K562 (cell line): Measurements from ENCODE around the gene USF2. TPM values are rescaled to one million over a fixed set of nuclear protein-coding genes. Genes with fewer than 3 reads are reported as not detected.

Source experiments
- ATF3 ChIP-seq, 2 experiments: fragments of 450-650 bp in 1 of 2; sonication (generic) in 1 of 2; formaldehyde crosslinking in 1 of 2; IDR thresholded peaks in 1 of 2; conservative IDR thresholded peaks in 1 of 2; 2 replicates each; pipeline versions ENCODE4 v1.6.1 to v1.8.1; 2016 to 2023; ENCODE audit warnings: mild to moderate bottlenecking in 2 of 2, moderate library complexity in 2 of 2, inconsistent platforms in 1 of 2, missing genetic modification reagents in 1 of 2
- BRD9 ChIP-seq: fragments of 450-650 bp; IDR thresholded peaks from 2 replicates; pipeline ENCODE4 v1.6.1; 2018; ENCODE audit warnings: low read depth; ENCODE audit not compliant: partially characterized antibody
- CBX3 ChIP-seq, 2 experiments: IDR thresholded peaks; 1 replicate in 1 of 2; 2 replicates in 1 of 2; pipeline ENCODE4 v1.6.1; 2012; ENCODE audit warnings: inconsistent platforms in 2 of 2, low read length in 2 of 2, borderline replicate concordance in 1 of 2, control low read depth in 1 of 2
- CXXC5 ChIP-seq: fragments of 250-450 bp; sonication (Bioruptor Pico); IDR thresholded peaks from 2 replicates; pipeline ENCODE4 v1.8.0; 2022; ENCODE audit warnings: inconsistent platforms, mild to moderate bottlenecking, moderate library complexity
- DACH1 ChIP-seq: fragments of 450-650 bp; IDR thresholded peaks from 2 replicates; pipeline ENCODE4 v1.6.1; 2018; ENCODE audit not compliant: partially characterized antibody
- DEAF1 ChIP-seq: fragments of 450-650 bp; formaldehyde crosslinking; IDR thresholded peaks from 2 replicates; pipeline ENCODE4 v1.4.0; 2020; ENCODE audit warnings: mild to moderate bottlenecking, moderate library complexity
- E2F4 ChIP-seq: sonication (generic); formaldehyde crosslinking; IDR thresholded peaks from 2 replicates; pipeline ENCODE4 v1.8.0; 2022; ENCODE audit warnings: mild to moderate bottlenecking, low read depth, missing genetic modification reagents
- ELF4 ChIP-seq: fragments of 450-650 bp; formaldehyde crosslinking; IDR thresholded peaks from 2 replicates; pipeline ENCODE4 v1.4.0; 2022; ENCODE audit warnings: missing genetic modification characterization
- EWSR1 ChIP-seq: fragments of 450-650 bp; IDR thresholded peaks from 2 replicates; pipeline ENCODE4 v1.6.1; 2018; ENCODE audit warnings: borderline replicate concordance, mild to moderate bottlenecking, low read depth, moderate library complexity; ENCODE audit not compliant: partially characterized antibody
- HDAC1 ChIP-seq, 2 experiments: fragments of 450-650 bp; IDR thresholded peaks; 2 replicates each; pipeline ENCODE4 v1.6.1; 2016 to 2017; ENCODE audit warnings: inconsistent platforms in 1 of 2, mild to moderate bottlenecking in 1 of 2, moderate library complexity in 1 of 2
- MTA1 ChIP-seq: fragments of 450-650 bp; IDR thresholded peaks from 2 replicates; pipeline ENCODE4 v1.6.1; 2017; ENCODE audit warnings: borderline replicate concordance
- MTA2 ChIP-seq: fragments of 450-650 bp; IDR thresholded peaks from 2 replicates; pipeline ENCODE4 v1.6.1; 2016; ENCODE audit warnings: low read depth
- MTA3 ChIP-seq: fragments of 450-650 bp; formaldehyde crosslinking; IDR thresholded peaks from 2 replicates; pipeline ENCODE4 v1.6.1; 2017; ENCODE audit warnings: mild to moderate bottlenecking, borderline replicate concordance
- NFIC ChIP-seq: fragments of 450-650 bp; IDR thresholded peaks from 2 replicates; pipeline ENCODE4 v1.6.1; 2017; ENCODE audit warnings: mild to moderate bottlenecking, inconsistent platforms
- OTX1 ChIP-seq: fragments of 450-650 bp; formaldehyde crosslinking; IDR thresholded peaks from 2 replicates; pipeline ENCODE4 v1.4.0; 2022; ENCODE audit warnings: mild to moderate bottlenecking
- PHF21A ChIP-seq: fragments of 450-650 bp; IDR thresholded peaks from 2 replicates; pipeline ENCODE4 v1.6.1; 2017; ENCODE audit warnings: low read depth, borderline replicate concordance
- POLR2G ChIP-seq: fragments of 200-400 bp; formaldehyde crosslinking; IDR thresholded peaks from 2 replicates; pipeline ENCODE4 v1.6.1; 2017; ENCODE audit warnings: low read depth, mild to moderate bottlenecking, antibody characterized with exemption, low read length, moderate library complexity
- PURB ChIP-seq: sonication (generic); formaldehyde crosslinking; IDR thresholded peaks from 2 replicates; pipeline ENCODE4 v1.9.0; 2021; ENCODE audit warnings: low read depth, mild to moderate bottlenecking, missing genetic modification reagents
- SAFB ChIP-seq: fragments of 200-400 bp; formaldehyde crosslinking; IDR thresholded peaks from 2 replicates; pipeline ENCODE4 v1.6.1; 2017; ENCODE audit warnings: low read depth, low read length, borderline replicate concordance
- SIN3A ChIP-seq, 2 experiments: fragments of 150-350 bp in 1 of 2; IDR thresholded peaks; 2 replicates each; pipeline ENCODE4 v1.6.1; 2011 to 2016; ENCODE audit warnings: borderline replicate concordance in 2 of 2, low read depth in 2 of 2, low read length in 2 of 2, mild to moderate bottlenecking in 2 of 2, moderate library complexity in 2 of 2; ENCODE audit not compliant: control insufficient read depth in 1 of 2
- TGIF2 ChIP-seq: sonication (generic); formaldehyde crosslinking; IDR thresholded peaks from 2 replicates; pipeline ENCODE4 v1.8.1; 2022; ENCODE audit warnings: mild to moderate bottlenecking, missing genetic modification reagents, moderate library complexity
- polyA plus RNA-seq, 8 experiments: library from polyadenylated mRNA; depleted of rRNA in 4 of 8; stranded (reverse) in 5 of 8; unstranded in 3 of 8; fragments of >200 nt; fragmentation: Nextera tagmentation in 2 of 8; fragmentation: Illumina TruSeq in 1 of 8; extraction: Ambion mirVana in 2 of 8; extraction: Trizol in 1 of 8; gene quantifications; 2 replicates each; pipeline versions ENCODE4 v1.2.1 to v1.2.3, GENCODE V29; 2011 to 2014; ENCODE audit warnings: inconsistent platforms in 1 of 8, missing spikeins in 1 of 8
- total RNA-seq, 7 experiments: library from RNA; depleted of rRNA in 6 of 7; stranded (reverse); fragments of >200 nt in 6 of 7; fragmentation: Illumina TruSeq in 2 of 7; extraction: Trizol in 2 of 7; gene quantifications; 2 replicates each; pipeline versions ENCODE4 v1.2.1 to v1.2.3, GENCODE V29; 2011 to 2021; ENCODE audit warnings: low replicate concordance in 1 of 7

Gene USF2
- total and polyA plus RNA-seq, 9 of the 15 experiments (the other 6 are each of a cell fraction or from before 2014, with no cell fraction given): 0.27 to 93.7 (median 58.4) TPM

- peak; percentile 65 to 71; a peak in 1 of 4 replicates for TF ChIP-seq SIN3A (IDR thresholded peaks at IDR 0.05; ENCODE audit: borderline replicate concordance in 2 of 2, control insufficient read depth in 1 of 2, low read depth in 2 of 2, low read length in 2 of 2)
- peak; percentile 43; the same call in 1 of the 2 replicates for TF ChIP-seq PHF21A
- peak; percentile 58 for TF ChIP-seq POLR2G
- TF ChIP-seq DEAF1 (CRISPR knock-in tag): 0 out of 2 replicates have a peak, but pooled peaks have one; percentile 23
- peak; percentile 12 for TF ChIP-seq MTA2
- peak; percentile 69 to 93; a peak in 3 of 4 replicates for TF ChIP-seq HDAC1 (IDR thresholded peaks at IDR 0.05)
- TF ChIP-seq CBX3 (IDR thresholded peaks at IDR 0.05; ENCODE audit: borderline replicate concordance in 1 of 2, low read length in 2 of 2): peak in 1 of 2 experiments; percentile 97; a peak in 2 of 3 replicates
- peak; percentile 79; the same call in 1 of the 2 replicates for TF ChIP-seq OTX1 (CRISPR knock-in tag)
- no peak; the same call in 1 of the 2 replicates for TF ChIP-seq TGIF2 (CRISPR knock-in tag)
- no peak; the same call in none of the 2 replicates for TF ChIP-seq ATF3 (IDR thresholded peaks at IDR 0.05)
- TF ChIP-seq ATF3 (CRISPR knock-in tag; conservative IDR thresholded peaks at IDR 0.05): no peak
- no peak for TF ChIP-seq SAFB
- peak; percentile 83 for TF ChIP-seq CXXC5 (CRISPR knock-in tag)
- peak; percentile 85; the same call in 1 of the 2 replicates for TF ChIP-seq MTA3
- TF ChIP-seq BRD9: peak; percentile 33
- peak; percentile 27 for TF ChIP-seq DACH1
- no peak for TF ChIP-seq EWSR1
- TF ChIP-seq PURB (CRISPR knock-in tag): no peak
- TF ChIP-seq MTA1: peak; percentile 45; the same call in 1 of the 2 replicates
- peak; percentile 65; the same call in 1 of the 2 replicates for TF ChIP-seq ELF4 (CRISPR knock-in tag)
- TF ChIP-seq E2F4: no peak
- peak; percentile 54 for TF ChIP-seq NFIC
Measured at GRCh38 chr19:35247526-35248309, 21.0 kb upstream of the USF2 start (continued).
